Femur (tissue), 1 donor: ENCODE results near the gene ADA.

Source experiments
- DNase-seq: peaks from one replicate; pipeline ENCODE4 v3.0.0-alpha.2; 2017

ADA gene

GRCh38 chr20:44643596-44644229 lies 7.8 kb downstream of the ADA start:
- DNase-seq, result peak; percentile 83

GRCh38 chr20:44643154-44643519 lies 8.4 kb downstream of the ADA start:
- DNase-seq, result no peak

- peak; percentile 83 for DNase-seq
These were observed 9.0 kb downstream of the ADA start for GRCh38 chr20:44642203-44643153.

GRCh38 chr20:44641325-44641724 lies 10.2 kb downstream of the ADA start:
- no peak for DNase-seq

- DNase-seq, result no peak
These were observed 11.0 kb downstream of the ADA start for GRCh38 chr20:44640522-44640921.

GRCh38 chr20:44637522-44638372 lies 13.8 kb downstream of the ADA start:
- peak; percentile 47 for DNase-seq

- DNase-seq, result no peak
These were observed 14.5 kb downstream of the ADA start for GRCh38 chr20:44637042-44637441.

- DNase-seq, result no peak
These were observed 15.6 kb downstream of the ADA start for GRCh38 chr20:44635877-44636276.

GRCh38 chr20:44633872-44634600 lies 17.5 kb downstream of the ADA start:
- no peak for DNase-seq

GRCh38 chr20:44633187-44633810 lies 18.2 kb downstream of the ADA start:
- DNase-seq, result no peak

GRCh38 chr20:44632103-44632752 lies 19.3 kb downstream of the ADA start:
- DNase-seq, result no peak

- no peak for DNase-seq
These were observed 21.2 kb downstream of the ADA start for GRCh38 chr20:44630297-44630696.

- no peak for DNase-seq
These were observed 22.0 kb downstream of the ADA start for GRCh38 chr20:44629542-44629941.

- no peak for DNase-seq
These were observed 22.5 kb downstream of the ADA start for GRCh38 chr20:44629017-44629385.

GRCh38 chr20:44627364-44628010 lies 24.0 kb downstream of the ADA start:
- no peak for DNase-seq

GRCh38 chr20:44626278-44626677 lies 25.2 kb downstream of the ADA start:
- DNase-seq, result no peak

GRCh38 chr20:44625361-44625760 lies 26.1 kb downstream of the ADA start:
- DNase-seq, result no peak

- no peak for DNase-seq
These were observed 26.7 kb downstream of the ADA start for GRCh38 chr20:44624743-44625271.

GRCh38 chr20:44624152-44624551 lies 27.3 kb downstream of the ADA start:
- no peak for DNase-seq

GRCh38 chr20:44622501-44623270 lies 28.8 kb downstream of the ADA start:
- DNase-seq, result no peak
